H9 (cell line): Measurements from ENCODE around the gene HOXD8. TPM values are rescaled to one million over a fixed set of nuclear protein-coding genes. Genes with fewer than 3 reads are reported as not detected.

Experiments used
- DNase-seq: peaks from one replicate; pipeline ENCODE4 v3.0.0-alpha.2; 2017
- H2AFZ ChIP-seq: one replicate; pipeline ENCODE4 v1.6.1; 2013; ENCODE audit warnings: mild to moderate bottlenecking, low read length, control low read depth, moderate library complexity
- H2AK5ac ChIP-seq: 2 replicates; pipeline ENCODE4 v1.6.1; 2013; ENCODE audit warnings: low read length, control low read depth, mixed read lengths; ENCODE audit not compliant: insufficient read length
- H2BK120ac ChIP-seq: one replicate; pipeline ENCODE4 v1.6.1; 2013; ENCODE audit warnings: low read depth, mild to moderate bottlenecking, low read length, control low read depth, inconsistent platforms; ENCODE audit not compliant: poor library complexity, severe bottlenecking
- H2BK12ac ChIP-seq: 2 replicates; pipeline ENCODE4 v1.6.1; 2013; ENCODE audit warnings: low read length, control low read depth, mixed read lengths, low read depth; ENCODE audit not compliant: insufficient read length
- H2BK15ac ChIP-seq: 2 replicates; pipeline ENCODE4 v1.6.1; 2013; ENCODE audit warnings: low read depth, low read length, control low read depth
- H2BK20ac ChIP-seq: one replicate; pipeline ENCODE4 v1.6.1; 2013; ENCODE audit warnings: low read depth, mild to moderate bottlenecking, low read length, control low read depth, inconsistent platforms; ENCODE audit not compliant: poor library complexity, severe bottlenecking
- H2BK5ac ChIP-seq: 2 replicates; pipeline ENCODE4 v1.6.1; 2013; ENCODE audit warnings: low read length, control low read depth, mixed read lengths; ENCODE audit not compliant: insufficient read length
- H3K14ac ChIP-seq: 2 replicates; pipeline ENCODE4 v1.6.1; 2013; ENCODE audit warnings: low read length, control low read depth; ENCODE audit not compliant: insufficient read depth
- H3K18ac ChIP-seq: 2 replicates; pipeline ENCODE4 v1.6.1; 2013; ENCODE audit warnings: low read depth, mild to moderate bottlenecking, mixed read lengths, low read length, control low read depth; ENCODE audit not compliant: insufficient read length
- H3K23ac ChIP-seq: 2 replicates; pipeline ENCODE4 v1.6.1; 2013; ENCODE audit warnings: low read length, control low read depth, mixed read lengths, low read depth; ENCODE audit not compliant: insufficient read length
- H3K23me2 ChIP-seq: 2 replicates; pipeline ENCODE4 v1.6.1; 2013; ENCODE audit warnings: low read depth, mild to moderate bottlenecking, mixed read lengths, low read length, control low read depth; ENCODE audit not compliant: insufficient read length, poor library complexity, severe bottlenecking
- H3K27ac ChIP-seq: 2 replicates; pipeline ENCODE4 v1.5.1; 2013; ENCODE audit warnings: low read length, control low read depth, mixed read lengths, low read depth; ENCODE audit not compliant: insufficient read length
- H3K27me3 ChIP-seq: 2 replicates; pipeline ENCODE4 v1.6.1; 2013; ENCODE audit warnings: low read length, control low read depth, inconsistent platforms; ENCODE audit not compliant: insufficient read depth
- H3K4ac ChIP-seq: 2 replicates; pipeline ENCODE4 v1.6.1; 2013; ENCODE audit warnings: low read depth, mild to moderate bottlenecking, control low read depth, inconsistent platforms, low read length, moderate library complexity
- H3K4me1 ChIP-seq: 2 replicates; pipeline ENCODE4 v1.6.1; 2013; ENCODE audit warnings: low read length, control low read depth, inconsistent platforms; ENCODE audit not compliant: insufficient read depth
- H3K4me2 ChIP-seq: 2 replicates; pipeline ENCODE4 v1.6.1; 2013; ENCODE audit warnings: low read length, control low read depth, mixed read lengths; ENCODE audit not compliant: insufficient read length, insufficient read depth
- H3K56ac ChIP-seq: 2 replicates; pipeline ENCODE4 v1.6.1; 2013; ENCODE audit warnings: low read depth, mild to moderate bottlenecking, mixed read lengths, low read length, control low read depth; ENCODE audit not compliant: insufficient read length
- H3K79me1 ChIP-seq: 2 replicates; pipeline ENCODE4 v1.6.1; 2013; ENCODE audit warnings: low read depth, mild to moderate bottlenecking, moderate library complexity, low read length, control low read depth, inconsistent platforms; ENCODE audit not compliant: insufficient read depth, poor library complexity, severe bottlenecking
- H3K79me2 ChIP-seq: 2 replicates; pipeline ENCODE4 v1.6.1; 2013; ENCODE audit warnings: low read length, control low read depth, inconsistent platforms; ENCODE audit not compliant: insufficient read depth
- H3K9ac ChIP-seq: 2 replicates; pipeline ENCODE4 v1.6.1; 2013; ENCODE audit warnings: low read length, control low read depth, mixed read lengths; ENCODE audit not compliant: insufficient read length; ENCODE audit errors: extremely low read depth
- H3K9me3 ChIP-seq: one replicate; pipeline ENCODE4 v1.6.1; 2013; ENCODE audit warnings: low read depth, low read length, inconsistent platforms; ENCODE audit not compliant: control insufficient read depth
- H3T11ph ChIP-seq: one replicate; pipeline ENCODE4 v1.6.1; 2013; ENCODE audit warnings: mild to moderate bottlenecking, low read length, control low read depth, inconsistent platforms
- H4K20me1 ChIP-seq: one replicate; pipeline ENCODE4 v1.6.1; 2013; ENCODE audit not compliant: control insufficient read depth, insufficient read length, insufficient read depth
- H4K5ac ChIP-seq: 2 replicates; pipeline ENCODE4 v1.6.1; 2013; ENCODE audit warnings: low read depth, mild to moderate bottlenecking, mixed read lengths, low read length, control low read depth; ENCODE audit not compliant: insufficient read length
- H4K8ac ChIP-seq: replicated peaks from 2 replicates; pipeline ENCODE4 v1.6.1; 2013; ENCODE audit warnings: low read length, control low read depth, mixed read lengths, low read depth; ENCODE audit not compliant: insufficient read length
- H4K91ac ChIP-seq: 2 replicates; pipeline ENCODE4 v1.6.1; 2013; ENCODE audit warnings: low read depth, mild to moderate bottlenecking, moderate library complexity, mixed read lengths, low read length, control low read depth; ENCODE audit not compliant: insufficient read length
- H3K27ac Mint-ChIP-seq, 3 experiments: 2 replicates in 2 of 3; 3 replicates in 1 of 3; pipeline ENCODE4 v1.8.0; 2020 to 2021; ENCODE audit warnings: mixed read lengths in 3 of 3, mild to moderate bottlenecking in 1 of 3, moderate library complexity in 1 of 3
- H3K27me3 Mint-ChIP-seq: 2 replicates; pipeline ENCODE4 v1.8.0; 2021; ENCODE audit warnings: low read depth, mild to moderate bottlenecking, moderate library complexity, mixed read lengths
- H3K36me3 Mint-ChIP-seq, 3 experiments: 2 replicates in 2 of 3; 3 replicates in 1 of 3; pipeline ENCODE4 v1.8.0; 2020 to 2021; ENCODE audit warnings: low read depth in 3 of 3, mixed read lengths in 3 of 3; ENCODE audit not compliant: insufficient read depth in 1 of 3
- H3K4me1 Mint-ChIP-seq, 2 experiments: 2 replicates each; pipeline ENCODE4 v1.8.0; 2020; ENCODE audit warnings: mixed read lengths in 2 of 2
- H3K4me3 Mint-ChIP-seq, 2 experiments: 2 replicates in 1 of 2; 3 replicates in 1 of 2; pipeline ENCODE4 v1.8.0; 2020 to 2021; ENCODE audit warnings: mild to moderate bottlenecking in 2 of 2, mixed read lengths in 2 of 2, moderate library complexity in 1 of 2
- H3K9me3 Mint-ChIP-seq, 2 experiments: 2 replicates in 1 of 2; 3 replicates in 1 of 2; pipeline ENCODE4 v1.8.0; 2020; ENCODE audit warnings: mild to moderate bottlenecking in 2 of 2, mixed read lengths in 2 of 2, moderate library complexity in 1 of 2
- CTCF ChIP-seq: fragments of 200-600 bp; sonication (generic); conservative IDR thresholded peaks from 3 replicates; pipeline ENCODE4 v1.8.0; 2021; ENCODE audit warnings: antibody characterized with exemption, mild to moderate bottlenecking
- WGBS: extraction: QIAGEN DNeasy Blood & Tissue Kit; methylation state at CpG from one replicate; pipeline ENCODE4 v1.1.7; 2013; ENCODE audit warnings: missing lambda C conversion rate, low lambda C conversion rate, mixed read lengths; ENCODE audit not compliant: insufficient read length; ENCODE audit errors: extremely low coverage; 5-methylcytosine and 5-hydroxymethylcytosine counted together
- total RNA-seq: library from RNA; stranded (reverse); gene quantifications from 2 replicates; pipeline ENCODE4 v1.2.1, GENCODE V29; 2021

HOXD8 gene
- total RNA-seq, 1 experiment from 2014 or later = not detected

- H2BK12ac ChIP-seq = no peak overlapping the region
- DNase-seq = no peak
- no peaks in the 10 kb centered on the region for H4K20me1 ChIP-seq
- Mint-ChIP-seq H3K4me1 (peaks cover 25 to 38% of the 10 kb centered on the region in 2 experiments), H3K9me3 (peaks cover 8 to 28% of the 10 kb centered on the region in 2 experiments; a peak in 4 of 5 replicates), H3K4me3 (peak overlapping the region in 1 of 2 experiments; percentile 31; a peak in 3 of 5 replicates), H3K27me3 (peaks cover 97% of the 10 kb centered on the region), H3K27ac (no peak overlapping the region), H3K36me3 (peaks cover 0 to 3% (median 0%) of the 10 kb centered on the region in 3 experiments; a peak in 2 of 7 replicates)
- H3K23ac ChIP-seq = no peak overlapping the region
- H2BK5ac ChIP-seq = no peak overlapping the region
- peaks cover 6% of the 10 kb centered on the region for H3K4me1 ChIP-seq
- H3K23me2 ChIP-seq = peaks cover 5% of the 10 kb centered on the region
- H2BK120ac ChIP-seq = no peak overlapping the region
- no peak overlapping the region for H2AK5ac ChIP-seq
- H4K5ac ChIP-seq = no peak overlapping the region
- H3K4me2 ChIP-seq = peak overlapping the region; percentile 43
- WGBS = no CpG with 5 or more reads among the region's 8 CpGs
- no peak overlapping the region for H3K4ac ChIP-seq
- no peaks in the 10 kb centered on the region for H3K79me2 ChIP-seq
- no peak overlapping the region for H3K9ac ChIP-seq
- H3T11ph ChIP-seq = no peak overlapping the region
- no peak overlapping the region for H3K27ac ChIP-seq
- H4K91ac ChIP-seq = no peak overlapping the region
- no peak overlapping the region for H2AFZ ChIP-seq
- no peak for TF ChIP-seq CTCF
- no peak overlapping the region for H3K14ac ChIP-seq
- no peak overlapping the region for H2BK20ac ChIP-seq
- H2BK15ac ChIP-seq = no peak overlapping the region
- no peak overlapping the region for H3K56ac ChIP-seq
- H3K27me3 ChIP-seq = peaks cover 83% of the 10 kb centered on the region
- H3K18ac ChIP-seq = no peak overlapping the region
- no peaks in the 10 kb centered on the region for H3K9me3 ChIP-seq
- no peak overlapping the region for H4K8ac ChIP-seq
- H3K79me1 ChIP-seq = no peaks in the 10 kb centered on the region
Observed at GRCh38 chr2:176093898-176094249, 35.6 kb upstream of the HOXD8 start.
